ENCODE results near the gene CLDN6. TPM values are rescaled to one million over a fixed set of nuclear protein-coding genes. Genes with fewer than 3 reads are reported as not detected.

The CLDN6 gene
- total RNA-seq, 3 donors from 2014 or later (not counting 1 experiment from before 2014, with no cell fraction given), result not detected

- H3K4me3 ChIP-seq (ENCODE audit: low read length), result no peak overlapping the region
- H3K27me3 ChIP-seq (ENCODE audit: control insufficient read depth, insufficient read depth, low read length), result peaks cover 6% of the 10 kb centered on the region
- H3K36me3 ChIP-seq (ENCODE audit: control insufficient read depth, insufficient read depth, low read length), result no peaks in the 10 kb centered on the region
- no peaks in the 10 kb centered on the region for H3K9me3 Mint-ChIP-seq
- peaks cover 0 to 5% of the 10 kb centered on the region in 2 donors for H3K27me3 Mint-ChIP-seq (ENCODE audit: low read depth in 2 of 2)
- ATAC-seq (no peak), DNase-seq (no peak)
- no peaks in the 10 kb centered on the region for H3K36me3 Mint-ChIP-seq
- intact Hi-C loops (cut with micrococcal nuclease), result no loop called here
- H3K27ac Mint-ChIP-seq, result no peak overlapping the region
- WGBS (ENCODE audit: insufficient coverage), result 95% methylated on average over 13 of the region's 13 CpGs
- no peaks in the 10 kb centered on the region for H3K9me3 ChIP-seq (ENCODE audit: control insufficient read depth, insufficient read depth, low read length)
- no peak for TF ChIP-seq CTCF (IDR thresholded peaks at IDR 0.05)
- H3K27ac ChIP-seq (ENCODE audit: low read length), result no peak overlapping the region
- no peak overlapping the region for H3K4me3 Mint-ChIP-seq
- peaks cover 5 to 19% of the 10 kb centered on the region in 2 donors for H3K4me1 Mint-ChIP-seq
- peaks cover 27% of the 10 kb centered on the region for H3K4me1 ChIP-seq (ENCODE audit: control insufficient read depth, insufficient read depth, low read length)
These were observed 2.0 kb downstream of the CLDN6 start for GRCh38 chr16:3015865-3016521.

GRCh38 chr16:3014971-3015370 lies 3.0 kb downstream of the CLDN6 start:
- intact Hi-C loops (cut with micrococcal nuclease), result no loop called here
- ATAC-seq, result no peak
- no peak for DNase-seq
- Mint-ChIP-seq H3K27me3 (ENCODE audit: low read depth in 2 of 2) (peaks cover 0 to 5% of the 10 kb centered on the region in 2 donors), H3K36me3 (no peaks in the 10 kb centered on the region), H3K9me3 (no peaks in the 10 kb centered on the region), H3K27ac (no peak overlapping the region), H3K4me3 (no peak overlapping the region), H3K4me1 (peaks cover 3 to 8% of the 10 kb centered on the region in 2 donors)
- 96% methylated on average over 6 of the region's 6 CpGs for WGBS (ENCODE audit: insufficient coverage)
- Histone ChIP-seq H3K4me3 (ENCODE audit: low read length) (no peak overlapping the region), H3K27ac (ENCODE audit: low read length) (no peak overlapping the region), H3K27me3 (ENCODE audit: control insufficient read depth, insufficient read depth, low read length) (peaks cover 6% of the 10 kb centered on the region), H3K36me3 (ENCODE audit: control insufficient read depth, insufficient read depth, low read length) (no peaks in the 10 kb centered on the region), H3K4me1 (ENCODE audit: control insufficient read depth, insufficient read depth, low read length) (peaks cover 19% of the 10 kb centered on the region), H3K9me3 (ENCODE audit: control insufficient read depth, insufficient read depth, low read length) (no peaks in the 10 kb centered on the region)
- TF ChIP-seq CTCF (IDR thresholded peaks at IDR 0.05), result no peak

GRCh38 chr16:3013998-3014690 lies 3.8 kb downstream of the CLDN6 start:
- ATAC-seq (no peak), DNase-seq (no peak)
- no peaks in the 10 kb centered on the region for H3K36me3 Mint-ChIP-seq
- Histone ChIP-seq H3K9me3 (ENCODE audit: control insufficient read depth, insufficient read depth, low read length) (no peaks in the 10 kb centered on the region), H3K4me3 (ENCODE audit: low read length) (no peak overlapping the region), H3K4me1 (ENCODE audit: control insufficient read depth, insufficient read depth, low read length) (peaks cover 11% of the 10 kb centered on the region), H3K36me3 (ENCODE audit: control insufficient read depth, insufficient read depth, low read length) (no peaks in the 10 kb centered on the region), H3K27ac (ENCODE audit: low read length) (no peak overlapping the region), H3K27me3 (ENCODE audit: control insufficient read depth, insufficient read depth, low read length) (peaks cover 6% of the 10 kb centered on the region)
- 88% methylated on average over 12 of the region's 12 CpGs for WGBS (ENCODE audit: insufficient coverage)
- H3K9me3 Mint-ChIP-seq, result no peaks in the 10 kb centered on the region
- no peak overlapping the region for H3K4me3 Mint-ChIP-seq
- peaks cover 0 to 5% of the 10 kb centered on the region in 2 donors for H3K27me3 Mint-ChIP-seq (ENCODE audit: low read depth in 2 of 2)
- no peak for TF ChIP-seq CTCF (IDR thresholded peaks at IDR 0.05)
- intact Hi-C loops (cut with micrococcal nuclease), result no loop called here
- peaks cover 0 to 5% of the 10 kb centered on the region in 2 donors for H3K4me1 Mint-ChIP-seq
- no peak overlapping the region for H3K27ac Mint-ChIP-seq
